Lower lobe of right lung (tissue), 2 donors: ENCODE measurements around the gene CCNF. TPM values are rescaled to one million over a fixed set of nuclear protein-coding genes. Genes with fewer than 3 reads are reported as not detected.

ENCODE experiments used
- ATAC-seq, 2 donors: fragments of 200-7000 bp; cut with Tn5 transposase; one replicate each; pipeline ENCODE4 v1.9.1; 2020 to 2022; ENCODE audit warnings: mild to moderate bottlenecking in 2 of 2, moderate library complexity in 2 of 2
- DNase-seq: peaks from one replicate; pipeline ENCODE4 v3.0.0-alpha.2; 2020
- H3K27ac ChIP-seq: fragments of 200-600 bp; one replicate; pipeline ENCODE4 v1.8.0; 2022
- H3K27me3 ChIP-seq: fragments of 200-600 bp; one replicate; pipeline ENCODE4 v1.8.0; 2022; ENCODE audit warnings: low read depth
- H3K36me3 ChIP-seq: fragments of 200-600 bp; one replicate; pipeline ENCODE4 v1.8.0; 2022; ENCODE audit warnings: mild to moderate bottlenecking
- H3K4me1 ChIP-seq: fragments of 200-600 bp; one replicate; pipeline ENCODE4 v1.8.0; 2022
- H3K4me3 ChIP-seq: fragments of 200-600 bp; one replicate; pipeline ENCODE4 v1.8.0; 2022; ENCODE audit warnings: mild to moderate bottlenecking
- H3K9me3 ChIP-seq: fragments of 200-600 bp; one replicate; pipeline ENCODE4 v1.8.0; 2022
- intact Hi-C: fragments of 100-400 bp; cut with DNase I; formaldehyde crosslinking; loops from one replicate; pipeline ENCODE4 v1.11.0; 2022
- total RNA-seq: library from RNA; stranded (reverse); fragmentation: NEBNext Ultra II Directional; extraction: Animal tissue kit (Norgen Biotek cat#: 25700); gene quantifications from one replicate; pipeline ENCODE4 v1.2.1, GENCODE V29; 2021
- TF ChIP-seq, protein P1 (sequence below): fragments of 200-600 bp; IDR thresholded peaks from one replicate; pipeline ENCODE4 v1.8.0; 2022; ENCODE audit warnings: antibody characterized with exemption, mild to moderate bottlenecking
- donor health status: DM: no; HTN: yes; CAD: no; lungs with severe emphysema.

Gene CCNF
- total RNA-seq, 1 donor from 2014 or later: 3.4 TPM

DNA sequence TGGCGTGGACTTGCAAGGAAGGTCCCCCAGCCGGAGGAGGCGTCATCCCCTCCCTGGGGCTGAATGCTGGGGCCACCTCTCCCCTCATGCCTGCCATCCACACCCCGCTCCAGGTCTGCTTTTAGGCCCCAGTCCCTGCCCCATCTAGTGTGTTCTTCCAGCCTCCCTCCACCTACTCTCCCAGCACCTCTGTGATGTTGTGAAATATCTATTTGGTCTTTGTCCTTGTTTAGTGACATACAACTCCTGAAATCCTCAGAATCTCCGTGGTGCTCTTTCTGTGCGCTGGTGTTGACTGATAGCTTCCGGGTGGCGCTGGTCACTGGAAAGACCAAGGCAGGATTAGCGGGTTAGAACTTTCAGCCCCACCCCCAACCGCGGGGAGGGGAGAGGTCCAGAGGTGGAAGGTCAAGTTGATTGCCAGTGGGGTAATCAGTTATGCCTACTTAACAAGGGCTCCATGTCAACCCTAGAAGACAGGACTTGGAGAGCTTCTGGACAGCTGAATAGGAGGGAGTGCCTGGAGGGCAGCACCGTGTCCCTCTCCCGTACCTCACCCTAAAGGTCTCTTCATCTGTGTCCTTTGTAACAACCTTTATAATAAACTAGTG lies 55.8 kb downstream of the CCNF start:
- no peak for DNase-seq
- TF ChIP-seq, protein P1, sequence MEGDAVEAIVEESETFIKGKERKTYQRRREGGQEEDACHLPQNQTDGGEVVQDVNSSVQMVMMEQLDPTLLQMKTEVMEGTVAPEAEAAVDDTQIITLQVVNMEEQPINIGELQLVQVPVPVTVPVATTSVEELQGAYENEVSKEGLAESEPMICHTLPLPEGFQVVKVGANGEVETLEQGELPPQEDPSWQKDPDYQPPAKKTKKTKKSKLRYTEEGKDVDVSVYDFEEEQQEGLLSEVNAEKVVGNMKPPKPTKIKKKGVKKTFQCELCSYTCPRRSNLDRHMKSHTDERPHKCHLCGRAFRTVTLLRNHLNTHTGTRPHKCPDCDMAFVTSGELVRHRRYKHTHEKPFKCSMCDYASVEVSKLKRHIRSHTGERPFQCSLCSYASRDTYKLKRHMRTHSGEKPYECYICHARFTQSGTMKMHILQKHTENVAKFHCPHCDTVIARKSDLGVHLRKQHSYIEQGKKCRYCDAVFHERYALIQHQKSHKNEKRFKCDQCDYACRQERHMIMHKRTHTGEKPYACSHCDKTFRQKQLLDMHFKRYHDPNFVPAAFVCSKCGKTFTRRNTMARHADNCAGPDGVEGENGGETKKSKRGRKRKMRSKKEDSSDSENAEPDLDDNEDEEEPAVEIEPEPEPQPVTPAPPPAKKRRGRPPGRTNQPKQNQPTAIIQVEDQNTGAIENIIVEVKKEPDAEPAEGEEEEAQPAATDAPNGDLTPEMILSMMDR: no peak
- H3K4me3 ChIP-seq: no peak overlapping the region
- peaks cover 71% of the 10 kb centered on the region for H3K4me1 ChIP-seq
- intact Hi-C loops: no loop called here
- H3K27me3 ChIP-seq: no peaks in the 10 kb centered on the region
- H3K9me3 ChIP-seq: no peaks in the 10 kb centered on the region
- no peaks in the 10 kb centered on the region for H3K36me3 ChIP-seq
- ATAC-seq: no peak
- peak overlapping the region; percentile 47 for H3K27ac ChIP-seq

DNA sequence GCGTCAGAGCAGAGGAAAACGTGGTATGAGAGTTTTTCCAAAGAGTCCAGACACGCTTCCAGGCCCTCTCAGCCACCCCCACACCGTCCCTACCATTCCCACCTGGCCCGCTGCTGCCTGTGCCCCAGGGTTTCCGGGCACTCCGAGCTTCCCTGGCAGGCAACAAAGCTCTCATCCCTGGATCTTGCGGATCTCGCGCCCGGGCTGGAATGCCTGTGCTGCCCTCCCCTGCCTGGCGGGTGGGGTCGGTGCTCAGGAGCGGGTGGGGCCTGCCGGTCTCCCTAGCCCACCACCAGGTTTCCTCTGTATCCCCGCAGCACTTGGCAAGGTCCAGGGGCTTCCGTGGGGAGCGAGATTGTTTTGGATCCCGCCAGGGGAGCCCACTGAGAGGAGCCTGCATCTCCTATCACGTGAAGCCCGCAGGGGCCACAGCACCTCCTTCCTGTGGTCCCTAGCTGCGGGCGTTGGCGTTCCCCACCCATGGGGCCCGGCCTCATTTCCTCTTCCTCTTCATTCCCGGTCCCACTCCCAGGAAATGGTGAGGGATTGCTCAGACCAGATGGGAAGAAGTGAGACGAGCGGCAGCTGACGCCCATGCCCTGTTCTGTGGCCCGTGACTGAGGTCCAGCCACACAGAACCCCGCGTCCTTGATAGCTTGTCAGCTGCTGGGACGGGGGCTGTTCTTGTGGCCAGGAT lies 56.7 kb downstream of the CCNF start:
- DNase-seq (peak; percentile 47), ATAC-seq (no peak)
- peaks cover 67% of the 10 kb centered on the region for H3K4me1 ChIP-seq
- intact Hi-C loops: no loop called here
- H3K4me3 ChIP-seq: no peak overlapping the region
- H3K27ac ChIP-seq: peak overlapping the region; percentile 47
- H3K36me3 ChIP-seq: no peaks in the 10 kb centered on the region
- TF ChIP-seq, protein P1: no peak
- no peaks in the 10 kb centered on the region for H3K9me3 ChIP-seq
- no peaks in the 10 kb centered on the region for H3K27me3 ChIP-seq

DNA sequence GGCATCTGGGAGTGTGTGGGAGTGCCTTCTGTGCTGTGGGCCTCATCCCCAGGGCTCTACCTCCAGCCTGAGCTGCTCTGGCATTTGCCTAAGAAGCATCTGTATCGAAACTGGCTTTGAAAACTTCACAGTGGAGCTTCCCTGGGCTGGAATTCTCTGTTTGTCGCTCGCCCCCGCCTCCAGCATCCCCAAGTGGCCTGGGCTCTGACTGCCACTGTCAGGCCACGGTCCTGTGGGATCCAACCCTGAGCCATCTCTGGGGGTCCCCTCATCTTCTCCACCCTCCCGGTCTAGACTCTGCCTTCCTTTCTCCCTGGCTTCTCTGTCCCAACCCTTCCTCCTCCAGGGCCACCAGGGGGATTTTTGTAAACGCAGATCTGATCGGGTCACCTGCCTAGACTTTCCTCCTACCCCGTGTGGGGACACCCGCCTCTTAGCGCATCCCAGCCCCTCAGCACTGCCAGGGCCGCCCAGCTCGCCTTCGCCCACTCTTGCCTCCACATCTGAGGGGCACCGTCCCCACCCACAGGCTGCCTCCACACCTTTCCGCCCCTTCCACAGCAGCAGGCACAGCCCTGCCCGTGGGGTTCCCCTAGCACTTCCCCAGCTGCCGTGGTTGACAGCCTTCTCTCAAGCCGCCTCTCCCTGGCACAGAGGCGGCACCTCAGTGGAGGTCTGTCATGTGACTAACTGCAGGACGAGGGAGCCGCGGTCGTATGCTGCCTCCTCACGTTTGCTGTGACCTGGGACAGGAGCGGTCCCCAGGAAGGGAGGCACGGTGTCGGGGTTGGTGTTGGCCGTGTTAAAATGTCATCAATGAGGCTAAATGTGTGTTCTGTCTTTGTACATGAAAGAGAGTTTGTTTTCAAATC lies 57.6 kb downstream of the CCNF start:
- DNase-seq (peak; percentile 85), ATAC-seq (peak; percentile 81 to 84)
- peaks cover 60% of the 10 kb centered on the region for H3K4me1 ChIP-seq
- H3K27ac ChIP-seq: peak overlapping the region; percentile 47
- H3K4me3 ChIP-seq: no peak overlapping the region
- no peaks in the 10 kb centered on the region for H3K36me3 ChIP-seq
- intact Hi-C loops: no loop called here
- no peaks in the 10 kb centered on the region for H3K9me3 ChIP-seq
- no peaks in the 10 kb centered on the region for H3K27me3 ChIP-seq
- TF ChIP-seq, protein P1: peak; percentile 27

DNA sequence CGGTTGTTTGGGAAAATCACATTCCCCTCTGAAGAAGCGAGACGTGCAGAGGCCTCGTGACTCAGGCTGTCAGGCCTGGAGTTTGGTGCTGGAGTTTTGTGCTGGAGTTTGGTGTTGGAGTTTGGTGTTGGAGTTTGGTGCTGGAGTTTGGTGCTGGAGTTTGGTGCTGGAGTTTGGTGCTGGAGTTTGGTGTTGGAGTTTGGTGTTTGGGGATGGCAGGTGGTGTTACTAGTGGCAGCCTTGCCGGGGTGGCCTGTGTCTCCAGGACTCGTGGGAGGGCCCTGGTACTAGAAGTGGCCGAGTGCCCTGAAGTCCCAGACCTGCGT lies 58.2 kb downstream of the CCNF start:
- ATAC-seq: no peak
- intact Hi-C loops: no loop called here
- H3K4me1 ChIP-seq: peaks cover 54% of the 10 kb centered on the region
- TF ChIP-seq, protein P1: no peak
- H3K36me3 ChIP-seq: no peaks in the 10 kb centered on the region
- no peaks in the 10 kb centered on the region for H3K27me3 ChIP-seq
- H3K4me3 ChIP-seq: no peak overlapping the region
- no peak for DNase-seq
- no peaks in the 10 kb centered on the region for H3K9me3 ChIP-seq
- no peak overlapping the region for H3K27ac ChIP-seq

DNA sequence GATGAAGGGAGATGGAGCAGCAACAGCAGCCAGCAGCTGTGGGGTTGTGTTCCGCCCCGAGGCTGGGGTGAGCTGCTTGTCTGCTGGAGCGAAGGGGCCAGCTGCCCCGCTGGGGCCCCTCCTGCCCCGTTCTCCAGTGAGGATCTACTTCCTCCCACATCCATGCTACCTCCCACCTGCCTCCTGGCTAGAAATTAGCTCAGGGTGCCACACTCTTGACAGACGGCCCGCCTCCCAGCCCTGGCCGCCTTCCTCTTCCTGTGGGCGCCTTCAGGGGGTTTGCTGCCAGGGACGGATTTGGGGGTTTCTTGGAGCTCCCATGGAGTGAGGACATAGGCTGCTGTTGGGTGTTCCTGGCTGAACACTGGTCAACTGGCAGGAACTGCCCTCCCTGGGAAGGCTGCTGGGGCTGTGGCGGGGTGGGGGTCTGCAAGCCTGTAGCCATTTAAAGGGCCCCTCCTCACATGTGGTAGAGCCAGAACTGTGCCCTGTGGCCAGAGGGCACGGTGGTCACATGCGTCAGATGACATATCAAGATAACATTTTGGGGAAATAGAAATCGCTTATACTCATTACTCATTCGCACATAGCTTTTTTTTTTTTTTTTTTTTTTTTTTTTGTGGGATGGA lies 58.8 kb downstream of the CCNF start:
- peaks cover 49% of the 10 kb centered on the region for H3K4me1 ChIP-seq
- DNase-seq (no peak), ATAC-seq (no peak)
- no peak overlapping the region for H3K27ac ChIP-seq
- intact Hi-C loops: no loop called here
- no peaks in the 10 kb centered on the region for H3K27me3 ChIP-seq
- no peak overlapping the region for H3K4me3 ChIP-seq
- no peaks in the 10 kb centered on the region for H3K36me3 ChIP-seq
- H3K9me3 ChIP-seq: no peaks in the 10 kb centered on the region
- TF ChIP-seq, protein P1: no peak
